Endothelial cell of umbilical vein (primary cell): ENCODE measurements around the gene GGPS1. TPM values are rescaled to one million over a fixed set of nuclear protein-coding genes. Genes with fewer than 3 reads are reported as not detected.

Experiments used
- BruUV-seq: library from RNA; stranded (reverse); fragments of 400-500 nt; replicated peaks from 2 replicates; lab custom pipeline; 2021; lab: Mats Ljungman, UMichigan
- CTCF ChIA-PET: fragments of 300-600, 350-600 bp; sonication (Branson Sonifier 250); formaldehyde crosslinking; loops from one replicate; lab custom pipeline; 2021; ENCODE audit warnings: antibody characterized with exemption, inconsistent platforms; lab: Charles Lee
- POLR2A ChIA-PET: fragments of 300-600, 350-600 bp; sonication (Branson Sonifier 250); formaldehyde crosslinking; loops from one replicate; lab custom pipeline; 2021; ENCODE audit warnings: antibody characterized with exemption, inconsistent platforms; lab: Charles Lee
- DNase-seq: peaks from one replicate; pipeline ENCODE4 v3.0.0-alpha.2; 2011; ENCODE audit warnings: low read depth, low spot score
- FAIRE-seq: peaks from 2 replicates; lab custom pipeline; 2011; peaks lifted over from hg19 to GRCh38; lab: Jason Lieb, UNC
- H2AFZ ChIP-seq: 2 replicates; pipeline ENCODE4 v1.6.0; 2012; ENCODE audit warnings: low read depth, low read length, control low read depth, inconsistent platforms
- H3K27ac ChIP-seq: 2 replicates; pipeline ENCODE4 v1.5.1; 2011; ENCODE audit warnings: low read depth, mild to moderate bottlenecking, control low read depth, low read length, moderate library complexity; ENCODE audit not compliant: insufficient read depth
- H3K27me3 ChIP-seq, 2 experiments: 2 replicates each; pipeline versions ENCODE4 v1.6.0 to v1.6.1; 2011; ENCODE audit warnings: low read length in 2 of 2, mixed read lengths in 1 of 2; ENCODE audit not compliant: control insufficient read depth in 2 of 2, insufficient read depth in 2 of 2
- H3K36me3 ChIP-seq, 2 experiments: 2 replicates in 1 of 2; 3 replicates in 1 of 2; pipeline ENCODE4 v1.5.1; 2011; ENCODE audit warnings: low read length in 2 of 2, mild to moderate bottlenecking in 1 of 2, moderate library complexity in 1 of 2; ENCODE audit not compliant: control insufficient read depth in 2 of 2, insufficient read depth in 2 of 2; ENCODE audit errors: extremely low read depth in 1 of 2
- H3K4me1 ChIP-seq: 3 replicates; pipeline ENCODE4 v1.5.1; 2011; ENCODE audit warnings: mild to moderate bottlenecking, low read length; ENCODE audit not compliant: control insufficient read depth, insufficient read depth; ENCODE audit errors: extremely low read depth
- H3K4me2 ChIP-seq: 2 replicates; pipeline ENCODE4 v1.6.1; 2011; ENCODE audit warnings: low read length, control low read depth, mixed read lengths; ENCODE audit not compliant: insufficient read depth
- H3K4me3 ChIP-seq, 3 experiments: fragments of 200-600 bp in 1 of 3; sonication (generic), shearing (Covaris generic) in 1 of 3; replicated peaks in 1 of 3; 2 replicates each; pipeline ENCODE4 v1.5.1; 2011 to 2016; ENCODE audit warnings: control low read depth in 3 of 3, low read length in 3 of 3, mild to moderate bottlenecking in 2 of 3, inconsistent platforms in 1 of 3, low read depth in 1 of 3, moderate library complexity in 1 of 3; ENCODE audit not compliant: insufficient read depth in 1 of 3
- H3K79me2 ChIP-seq: 2 replicates; pipeline ENCODE4 v1.6.0; 2012; ENCODE audit warnings: low read length, inconsistent platforms; ENCODE audit not compliant: control insufficient read depth, insufficient read depth
- H3K9ac ChIP-seq: replicated peaks from 2 replicates; pipeline ENCODE3; 2011; ENCODE audit warnings: low read length, control low read depth; ENCODE audit not compliant: insufficient read depth; ENCODE audit errors: extremely low read depth
- H3K9me1 ChIP-seq: replicated peaks from 3 replicates; pipeline ENCODE4 v1.6.0; 2011; ENCODE audit warnings: mild to moderate bottlenecking, low read length; ENCODE audit not compliant: control insufficient read depth, insufficient read depth; ENCODE audit errors: extremely low read depth
- H3K9me3 ChIP-seq: replicated peaks from 2 replicates; pipeline ENCODE4 v1.5.1; 2012; ENCODE audit warnings: low read length, inconsistent platforms; ENCODE audit not compliant: control insufficient read depth, insufficient read depth
- H4K20me1 ChIP-seq: replicated peaks from 2 replicates; pipeline ENCODE3; 2011; ENCODE audit warnings: mild to moderate bottlenecking, low read length; ENCODE audit not compliant: control insufficient read depth, insufficient read depth; ENCODE audit errors: extremely low read depth
- CTCF ChIP-seq, 2 donors: IDR thresholded peaks; 1 replicate in 1 of 2; 2 replicates in 1 of 2; pipeline ENCODE4 v1.5.1; 2011; ENCODE audit warnings: low read length in 2 of 2, mild to moderate bottlenecking in 2 of 2, moderate library complexity in 2 of 2, control low read depth in 1 of 2, inconsistent platforms in 1 of 2, low read depth in 1 of 2; ENCODE audit not compliant: insufficient read depth in 1 of 2; ENCODE audit errors: extremely low read depth in 1 of 2
- EZH2 ChIP-seq: IDR thresholded peaks from 2 replicates; pipeline ENCODE4 v1.6.1; 2012; ENCODE audit warnings: borderline replicate concordance, low read depth, mild to moderate bottlenecking, moderate library complexity, low read length, inconsistent platforms; ENCODE audit not compliant: severe bottlenecking
- FOS ChIP-seq: IDR thresholded peaks from 2 replicates; pipeline ENCODE4 v1.6.1; 2011; ENCODE audit warnings: mild to moderate bottlenecking, low read length, moderate library complexity, borderline replicate concordance; ENCODE audit not compliant: insufficient read depth
- GATA2 ChIP-seq: IDR thresholded peaks from 2 replicates; pipeline ENCODE4 v1.7.0; 2011; ENCODE audit warnings: low read depth, mild to moderate bottlenecking, moderate library complexity, mixed read lengths, low read length; ENCODE audit not compliant: insufficient read length, insufficient read depth
- JUN ChIP-seq: IDR thresholded peaks from 2 replicates; pipeline ENCODE4 v1.6.1; 2011; ENCODE audit warnings: borderline replicate concordance, low read depth; ENCODE audit not compliant: insufficient read length, insufficient read depth
- MYC ChIP-seq: IDR thresholded peaks from one replicate; pipeline ENCODE4 v1.6.1; 2011; ENCODE audit warnings: mild to moderate bottlenecking, low read depth, low read length
- POLR2A ChIP-seq: IDR thresholded peaks from 2 replicates; pipeline ENCODE4 v1.6.1; 2012; ENCODE audit warnings: low read depth, mild to moderate bottlenecking, control low read depth, low read length
- POLR2AphosphoS5 ChIP-seq: IDR thresholded peaks from 2 replicates; pipeline ENCODE4 v1.6.1; 2012; ENCODE audit warnings: low read depth, mild to moderate bottlenecking, control low read depth, low read length, moderate library complexity; ENCODE audit not compliant: insufficient read depth
- dilution Hi-C: fragments of 300-500 bp; cut with MboI; formaldehyde crosslinking; loops from one replicate; pipeline ENCODE4 v1.15.0; 2019; ENCODE audit warnings: low sequenced_read_pairs; ENCODE audit not compliant: extremely low pct_ligation_motif_present
- intact Hi-C: fragments of 100-400 bp; cut with micrococcal nuclease; formaldehyde crosslinking; loops from one replicate; pipeline ENCODE4 v1.10.0; 2022
- polyA plus RNA-seq, 4 experiments: library from polyadenylated mRNA; depleted of rRNA in 3 of 4; stranded (reverse) in 3 of 4; unstranded in 1 of 4; fragments of >200 nt; gene quantifications; 2 replicates each; pipeline versions ENCODE4 v1.2.1 to v1.2.3, GENCODE V29; 2011 to 2012; ENCODE audit warnings: missing spikeins in 1 of 4
- total RNA-seq: library from RNA; stranded (reverse); gene quantifications from 2 replicates; pipeline ENCODE4 v1.2.3, GENCODE V29; 2021
- TF ChIP-seq, protein P1 (sequence below): IDR thresholded peaks from 2 replicates; pipeline ENCODE4 v1.6.1; 2011; ENCODE audit not compliant: insufficient read depth, insufficient read length

GGPS1 gene
- total and polyA plus RNA-seq, 2 donors (not counting 3 experiments of a cell fraction or from before 2014, with no cell fraction given): 10.7 to 29.5 TPM

GRCh38 chr1:235291599-235292091 is 36.7 kb upstream of the GGPS1 start:
- H4K20me1 ChIP-seq: peaks cover 23% of the 10 kb centered on the region
- H3K36me3 ChIP-seq: no peaks in the 10 kb centered on the region
- no peak for DNase-seq
- no peak overlapping the region for H3K27ac ChIP-seq
- H3K9me1 ChIP-seq: no peaks in the 10 kb centered on the region
- ChIA-PET POLR2A (no interaction called here), CTCF (interaction anchor here (1.4 kb wide), 1 partner anchor 21 kb away, joined by 3 read pairs; no protein-coding TSS in a partner anchor)
- H3K4me3 ChIP-seq: no peak overlapping the region
- intact Hi-C loops (no loop called here), dilution Hi-C loops (no loop called here)
- TF ChIP-seq POLR2A: no peak
- no peak for TF ChIP-seq GATA2
- no peak for TF ChIP-seq CTCF (IDR thresholded peaks at IDR 0.05; ENCODE audit: extremely low read depth in 1 of 2, insufficient read depth in 1 of 2, low read depth in 1 of 2, low read length in 2 of 2)
- TF ChIP-seq FOS: no peak
- TF ChIP-seq, protein P1, sequence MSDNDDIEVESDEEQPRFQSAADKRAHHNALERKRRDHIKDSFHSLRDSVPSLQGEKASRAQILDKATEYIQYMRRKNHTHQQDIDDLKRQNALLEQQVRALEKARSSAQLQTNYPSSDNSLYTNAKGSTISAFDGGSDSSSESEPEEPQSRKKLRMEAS: no peak
- no peak for TF ChIP-seq EZH2
- no peak for TF ChIP-seq JUN
- TF ChIP-seq POLR2AphosphoS5: no peak
- TF ChIP-seq MYC: no peak
- H3K4me1 ChIP-seq: no peaks in the 10 kb centered on the region
- no peak overlapping the region for H3K4me2 ChIP-seq
- no peak for FAIRE-seq
- no peak overlapping the region for H3K9ac ChIP-seq
- H3K9me3 ChIP-seq: no peaks in the 10 kb centered on the region
- H2AFZ ChIP-seq: no peak overlapping the region
- no peaks in the 10 kb centered on the region for H3K27me3 ChIP-seq
- peaks cover 93% of the 10 kb centered on the region for H3K79me2 ChIP-seq
- no TSS peak for BruUV-seq
